ENCODE results near the gene EFCAB11.

GRCh38 chr14:89753828-89754412 is 200.6 kb downstream of the EFCAB11 start:
- no peak for TF ChIP-seq CTCF (conservative IDR thresholded peaks at IDR 0.05; ENCODE audit: low read depth, low read length)
- TF ChIP-seq BHLHE40 (IDR thresholded peaks at IDR 0.05; ENCODE audit: low read depth, low read length): no peak
- TF ChIP-seq SMC3 (IDR thresholded peaks at IDR 0.05; ENCODE audit: low read depth, low read length): no peak
- TF ChIP-seq MAZ (IDR thresholded peaks at IDR 0.05; ENCODE audit: borderline replicate concordance, low read depth, low read length): no peak
- TF ChIP-seq POLR2A (IDR thresholded peaks at IDR 0.05; ENCODE audit: low read depth, low read length): no peak
- no peak for TF ChIP-seq RAD21 (IDR thresholded peaks at IDR 0.05; ENCODE audit: low read length)
- TF ChIP-seq FOS (IDR thresholded peaks at IDR 0.05; ENCODE audit: low read depth, low read length): no peak
- TF ChIP-seq, protein P1, sequence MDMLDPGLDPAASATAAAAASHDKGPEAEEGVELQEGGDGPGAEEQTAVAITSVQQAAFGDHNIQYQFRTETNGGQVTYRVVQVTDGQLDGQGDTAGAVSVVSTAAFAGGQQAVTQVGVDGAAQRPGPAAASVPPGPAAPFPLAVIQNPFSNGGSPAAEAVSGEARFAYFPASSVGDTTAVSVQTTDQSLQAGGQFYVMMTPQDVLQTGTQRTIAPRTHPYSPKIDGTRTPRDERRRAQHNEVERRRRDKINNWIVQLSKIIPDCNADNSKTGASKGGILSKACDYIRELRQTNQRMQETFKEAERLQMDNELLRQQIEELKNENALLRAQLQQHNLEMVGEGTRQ (IDR thresholded peaks at IDR 0.05; ENCODE audit: low read depth, low read length): no peak
- no peak for TF ChIP-seq RFX5 (IDR thresholded peaks at IDR 0.05; ENCODE audit: low read depth, low read length)
- TF ChIP-seq CEBPB (IDR thresholded peaks at IDR 0.05; ENCODE audit: low read depth, low read length): no peak
- TF ChIP-seq MAFK (IDR thresholded peaks at IDR 0.05; ENCODE audit: low read depth, low read length): no peak
- TF ChIP-seq CHD1 (IDR thresholded peaks at IDR 0.05; ENCODE audit: low read depth, low read length): no peak
- no peak for TF ChIP-seq MXI1 (IDR thresholded peaks at IDR 0.05; ENCODE audit: borderline replicate concordance, low read depth, low read length)
- TF ChIP-seq NFE2L2 (IDR thresholded peaks at IDR 0.05; ENCODE audit: low read depth, low read length): no peak
